Type B pancreatic cell (in vitro differentiated cells): ENCODE results near the gene ATG16L2. TPM values are rescaled to one million over a fixed set of nuclear protein-coding genes. Genes with fewer than 3 reads are reported as not detected.
"Not testable (repeated sequence)": the region's sequence is repeated elsewhere in the genome, so short reads cannot be mapped to it uniquely, and the experiment has no call there.

Source experiments
- DNase-seq: peaks from one replicate; pipeline ENCODE4 v3.0.0; 2021; ENCODE audit warnings: mixed read lengths; ENCODE audit not compliant: unreplicated experiment; ENCODE audit errors: extremely low spot score
- H3K27ac Mint-ChIP-seq: 2 replicates; pipeline ENCODE4 v1.8.0; 2021; ENCODE audit warnings: mild to moderate bottlenecking, mixed read lengths
- H3K27me3 Mint-ChIP-seq: 2 replicates; pipeline ENCODE4 v1.8.0; 2021; ENCODE audit warnings: mixed read lengths
- H3K36me3 Mint-ChIP-seq: 2 replicates; pipeline ENCODE4 v1.8.0; 2021; ENCODE audit warnings: mixed read lengths
- H3K4me1 Mint-ChIP-seq: one replicate; pipeline ENCODE4 v1.8.0; 2021; ENCODE audit warnings: mixed read lengths; ENCODE audit not compliant: unreplicated experiment
- H3K4me3 Mint-ChIP-seq: 2 replicates; pipeline ENCODE4 v1.8.0; 2021; ENCODE audit warnings: mild to moderate bottlenecking, mixed read lengths
- H3K9me3 Mint-ChIP-seq: 2 replicates; pipeline ENCODE4 v1.8.0; 2021; ENCODE audit warnings: mixed read lengths
- total RNA-seq: library from RNA; stranded (reverse); gene quantifications from 2 replicates; pipeline ENCODE4 v1.2.1, GENCODE V29; 2021; ENCODE audit warnings: low replicate concordance
- TF ChIP-seq, protein P1 (sequence below): fragments of 200-600 bp; sonication (generic); conservative IDR thresholded peaks from 2 replicates; pipeline ENCODE4 v1.5.0; 2021; ENCODE audit warnings: antibody characterized with exemption, mild to moderate bottlenecking

Gene ATG16L2
- total RNA-seq, 1 donor from 2014 or later = 29.5 TPM

- H3K9me3 Mint-ChIP-seq = no peaks in the 10 kb centered on the region
- H3K27ac Mint-ChIP-seq = peak overlapping the region; percentile 95
- H3K27me3 Mint-ChIP-seq = no peaks in the 10 kb centered on the region
- peaks cover 20% of the 10 kb centered on the region for H3K4me1 Mint-ChIP-seq
- no peak overlapping the region for H3K4me3 Mint-ChIP-seq
- DNase-seq = no peak
- TF ChIP-seq, protein P1, sequence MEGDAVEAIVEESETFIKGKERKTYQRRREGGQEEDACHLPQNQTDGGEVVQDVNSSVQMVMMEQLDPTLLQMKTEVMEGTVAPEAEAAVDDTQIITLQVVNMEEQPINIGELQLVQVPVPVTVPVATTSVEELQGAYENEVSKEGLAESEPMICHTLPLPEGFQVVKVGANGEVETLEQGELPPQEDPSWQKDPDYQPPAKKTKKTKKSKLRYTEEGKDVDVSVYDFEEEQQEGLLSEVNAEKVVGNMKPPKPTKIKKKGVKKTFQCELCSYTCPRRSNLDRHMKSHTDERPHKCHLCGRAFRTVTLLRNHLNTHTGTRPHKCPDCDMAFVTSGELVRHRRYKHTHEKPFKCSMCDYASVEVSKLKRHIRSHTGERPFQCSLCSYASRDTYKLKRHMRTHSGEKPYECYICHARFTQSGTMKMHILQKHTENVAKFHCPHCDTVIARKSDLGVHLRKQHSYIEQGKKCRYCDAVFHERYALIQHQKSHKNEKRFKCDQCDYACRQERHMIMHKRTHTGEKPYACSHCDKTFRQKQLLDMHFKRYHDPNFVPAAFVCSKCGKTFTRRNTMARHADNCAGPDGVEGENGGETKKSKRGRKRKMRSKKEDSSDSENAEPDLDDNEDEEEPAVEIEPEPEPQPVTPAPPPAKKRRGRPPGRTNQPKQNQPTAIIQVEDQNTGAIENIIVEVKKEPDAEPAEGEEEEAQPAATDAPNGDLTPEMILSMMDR = peak; percentile 58
- H3K36me3 Mint-ChIP-seq = no peaks in the 10 kb centered on the region
Measured at GRCh38 chr11:72787216-72788104, 26.8 kb upstream of the ATG16L2 start.

- peak overlapping the region; percentile 95 for H3K27ac Mint-ChIP-seq
Measured at GRCh38 chr11:72788241-72788640, 26.0 kb upstream of the ATG16L2 start.

DNA sequence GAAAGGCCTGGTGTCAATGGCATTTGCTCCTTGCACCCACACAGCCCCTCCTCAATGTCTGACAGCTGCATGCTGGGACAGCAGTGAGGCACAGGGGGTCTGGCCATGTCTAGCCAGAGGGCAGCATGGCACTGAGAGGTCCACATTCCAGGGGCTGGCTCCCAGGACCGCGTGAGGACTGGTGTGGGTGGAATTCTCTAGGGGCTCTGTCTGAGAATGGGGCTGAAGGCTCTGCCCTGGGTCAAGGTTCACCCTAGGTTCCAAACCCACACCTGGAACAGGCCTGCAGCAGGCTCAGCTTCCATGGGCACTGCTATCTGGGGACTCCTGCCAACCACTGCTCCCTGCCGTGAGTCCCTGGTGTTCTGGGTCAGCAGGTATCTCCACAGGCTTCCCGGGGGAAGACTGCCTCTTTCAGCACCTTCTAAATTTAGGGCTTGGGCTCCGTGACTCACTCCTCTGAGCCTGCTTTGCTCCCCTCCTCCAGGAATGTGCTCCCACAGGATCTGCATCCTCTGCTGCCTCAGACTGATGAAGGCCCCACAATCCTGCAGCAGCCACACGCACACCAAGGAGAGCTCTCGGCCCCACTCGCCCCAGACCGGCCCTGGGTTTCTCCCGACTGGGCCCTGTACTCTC lies 24.6 kb upstream of the ATG16L2 start:
- Mint-ChIP-seq H3K4me3 (no peak overlapping the region), H3K27ac (peak overlapping the region; percentile 34), H3K4me1 (peaks cover 31% of the 10 kb centered on the region), H3K36me3 (no peaks in the 10 kb centered on the region), H3K27me3 (no peaks in the 10 kb centered on the region), H3K9me3 (no peaks in the 10 kb centered on the region)
- no peak for DNase-seq
- TF ChIP-seq, protein P1 = no peak

More at GRCh38 chr11:72788241-72788640, 26.0 kb upstream of the ATG16L2 start:
- H3K4me1 Mint-ChIP-seq = peaks cover 20% of the 10 kb centered on the region
- H3K4me3 Mint-ChIP-seq = no peak overlapping the region
- no peaks in the 10 kb centered on the region for H3K36me3 Mint-ChIP-seq
- no peaks in the 10 kb centered on the region for H3K9me3 Mint-ChIP-seq
- H3K27me3 Mint-ChIP-seq = no peaks in the 10 kb centered on the region
- DNase-seq = no peak
- TF ChIP-seq, protein P1 = no peak

DNA sequence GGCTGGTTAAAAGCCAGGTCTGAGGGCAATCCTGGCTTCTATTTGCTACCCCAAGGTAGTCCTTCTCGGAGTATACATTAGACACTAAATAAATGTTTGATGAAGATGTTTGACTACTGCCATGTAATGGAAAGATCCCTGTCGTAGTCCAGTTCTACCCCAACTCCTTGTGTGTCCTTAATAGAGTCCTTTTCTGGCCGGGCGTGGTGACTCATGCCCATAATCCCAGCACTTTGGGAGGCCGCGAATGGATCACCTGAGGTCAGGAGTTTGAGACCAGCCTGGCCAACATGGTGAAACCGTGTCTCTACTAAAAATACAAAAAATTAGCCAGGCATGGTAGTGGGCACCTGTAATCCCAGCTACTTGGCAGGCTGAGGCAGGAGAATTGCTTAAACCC lies 23.0 kb upstream of the ATG16L2 start:
- H3K4me3 Mint-ChIP-seq, H3K27me3 Mint-ChIP-seq, H3K9me3 Mint-ChIP-seq, H3K36me3 Mint-ChIP-seq, H3K27ac Mint-ChIP-seq, DNase-seq: not testable (repeated sequence)
- peaks cover 30% of the 10 kb centered on the region for H3K4me1 Mint-ChIP-seq

DNA sequence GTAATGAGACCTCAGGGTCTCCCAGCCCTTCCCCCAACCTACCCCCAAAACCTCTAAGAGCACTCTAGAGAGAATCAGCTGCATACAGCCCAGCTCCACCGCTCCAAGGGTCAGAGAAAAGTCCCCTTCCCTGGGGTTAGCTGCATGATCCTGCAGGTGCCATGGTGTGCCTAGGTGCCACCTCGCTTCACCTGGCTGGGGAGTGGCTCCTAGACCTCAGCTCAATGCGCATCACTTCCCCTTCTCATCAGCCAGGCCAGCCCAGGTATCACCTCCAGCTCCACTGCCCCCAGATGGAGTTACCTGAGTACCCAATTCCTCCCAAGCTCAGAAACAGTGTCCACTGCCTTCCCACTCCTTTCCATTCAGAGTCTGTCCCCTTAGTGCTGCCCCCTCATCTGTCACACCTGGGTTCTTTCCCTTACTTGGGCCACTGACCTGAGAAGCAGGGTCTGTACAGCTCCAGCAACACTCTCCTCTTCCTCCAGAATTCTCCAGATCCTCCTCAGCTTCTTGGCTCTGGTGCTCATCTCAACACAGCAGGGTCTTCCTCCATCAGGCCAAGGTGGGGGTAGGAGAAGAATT lies 21.7 kb upstream of the ATG16L2 start:
- Mint-ChIP-seq H3K36me3 (no peaks in the 10 kb centered on the region), H3K27ac (no peak overlapping the region), H3K27me3 (no peaks in the 10 kb centered on the region), H3K9me3 (no peaks in the 10 kb centered on the region), H3K4me1 (peaks cover 25% of the 10 kb centered on the region), H3K4me3 (no peak overlapping the region)
- TF ChIP-seq, protein P1 = no peak
- DNase-seq = no peak

DNA sequence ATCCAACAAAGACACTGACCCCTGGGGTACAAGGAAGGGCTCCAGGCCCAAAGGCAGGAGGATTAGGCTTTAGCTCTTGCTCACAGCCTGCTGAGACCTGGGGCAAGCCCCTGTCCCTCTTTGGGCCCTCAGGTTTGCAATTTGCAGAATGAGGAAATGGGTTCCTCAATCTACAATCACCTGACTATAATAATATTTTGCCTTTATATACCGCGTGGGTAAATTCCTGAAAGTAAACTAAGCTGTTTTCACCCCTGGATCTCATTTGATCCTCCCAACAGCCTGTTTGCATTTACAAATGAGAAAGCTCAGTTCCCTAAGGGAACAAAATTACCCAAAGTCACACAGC lies 21.2 kb upstream of the ATG16L2 start:
- peak overlapping the region; percentile 98 for H3K4me3 Mint-ChIP-seq
- H3K36me3 Mint-ChIP-seq = no peaks in the 10 kb centered on the region
- H3K4me1 Mint-ChIP-seq = peaks cover 28% of the 10 kb centered on the region
- no peaks in the 10 kb centered on the region for H3K9me3 Mint-ChIP-seq
- no peaks in the 10 kb centered on the region for H3K27me3 Mint-ChIP-seq
- no peak for DNase-seq
- peak overlapping the region; percentile 97 for H3K27ac Mint-ChIP-seq
- TF ChIP-seq, protein P1 = no peak
